AML-193 (cell line): Measurements from ENCODE around the gene CLDN6.

ENCODE experiments used
- DNase-seq, 2 experiments: peaks; one replicate each; lab custom pipeline; 2025; lab: John Stamatoyannopoulos, UW

CLDN6 gene

GRCh38 chr16:3028716-3029319, 10.8 kb upstream of the CLDN6 start:
- no peak for DNase-seq

GRCh38 chr16:3027983-3028715, 10.2 kb upstream of the CLDN6 start:
- DNase-seq, result peak; percentile 63 to 71

GRCh38 chr16:3027489-3027795, 9.5 kb upstream of the CLDN6 start:
- no peak for DNase-seq

GRCh38 chr16:3026609-3027488, 8.9 kb upstream of the CLDN6 start:
- DNase-seq, result no peak

- DNase-seq, result no peak
Observed at GRCh38 chr16:3026003-3026378, 8.0 kb upstream of the CLDN6 start.

GRCh38 chr16:3025032-3026002, 7.3 kb upstream of the CLDN6 start:
- DNase-seq, result no peak

GRCh38 chr16:3023669-3024478, 5.9 kb upstream of the CLDN6 start, which contains the start of the genes HCFC1R1 and THOC6:
Gene HCFC1R1, minus strand, starts transcription at chr16:3023942. Its CDS starts 1 bp downstream, at chr16:3023941.
Gene THOC6, plus strand, starts transcription at chr16:3024035. Its CDS starts 292 bp downstream, at chr16:3024327.
- DNase-seq, result peak; percentile 86 to 94

- no peak for DNase-seq
Observed at GRCh38 chr16:3023415-3023668, 5.4 kb upstream of the CLDN6 start.

- no peak for DNase-seq
Observed at GRCh38 chr16:3022684-3023414, 4.9 kb upstream of the CLDN6 start.

- DNase-seq, result peak; percentile 17 to 29
Observed at GRCh38 chr16:3022208-3022683, 4.3 kb upstream of the CLDN6 start.

- peak; percentile 42 to 45 for DNase-seq
Observed at GRCh38 chr16:3021449-3022207, 3.6 kb upstream of the CLDN6 start.

- DNase-seq, result no peak
Observed at GRCh38 chr16:3020604-3021448, 2.8 kb upstream of the CLDN6 start.

- peak; percentile 63 to 68 for DNase-seq
Observed at GRCh38 chr16:3020247-3020603, 2.2 kb upstream of the CLDN6 start, which contains the start of gene TNFRSF12A. Gene TNFRSF12A, plus strand, starts transcription at chr16:3020368. Its CDS starts 30 bp downstream, at chr16:3020398.

GRCh38 chr16:3019594-3020246, 1.7 kb upstream of the CLDN6 start:
- DNase-seq, result no peak

- DNase-seq, result no peak
Observed at GRCh38 chr16:3017344-3017743, 639 bp downstream of the CLDN6 start.

- DNase-seq, result no peak
Observed at GRCh38 chr16:3015865-3016521, 2.0 kb downstream of the CLDN6 start.

GRCh38 chr16:3014971-3015370, 3.0 kb downstream of the CLDN6 start:
- no peak for DNase-seq
